Stimulated activated CD8-positive, alpha-beta memory T cell treated with anti-CD3 and anti-CD28 coated beads, Interleukin-7, amount 100 ng/mL, for 1 hour (primary cell): Measurements from ENCODE around the gene STRN3.

ENCODE experiments used
- DNase-seq, 2 donors: peaks; one replicate each; pipeline ENCODE4 v3.0.0-alpha.2; 2020; ENCODE audit warnings: low read depth in 2 of 2

STRN3 gene

GRCh38 chr14:30873308-30874119 lies 152.7 kb downstream of the STRN3 start:
- no peak for DNase-seq

- no peak for DNase-seq
These were observed 153.6 kb downstream of the STRN3 start for GRCh38 chr14:30872602-30873001.

- DNase-seq, result no peak
These were observed 156.5 kb downstream of the STRN3 start for GRCh38 chr14:30869551-30870155.

GRCh38 chr14:30868736-30869135 lies 157.4 kb downstream of the STRN3 start:
- DNase-seq, result no peak

GRCh38 chr14:30864934-30865333 lies 161.2 kb downstream of the STRN3 start:
- no peak for DNase-seq

- no peak for DNase-seq
These were observed 165.0 kb downstream of the STRN3 start for GRCh38 chr14:30861200-30861599.

- DNase-seq, result no peak
These were observed 170.7 kb downstream of the STRN3 start for GRCh38 chr14:30855345-30856037.

GRCh38 chr14:30854492-30854891 lies 171.7 kb downstream of the STRN3 start:
- DNase-seq, result no peak

GRCh38 chr14:30853946-30854345 lies 172.2 kb downstream of the STRN3 start:
- no peak for DNase-seq

- no peak for DNase-seq
These were observed 176.2 kb downstream of the STRN3 start for GRCh38 chr14:30849983-30850382.

GRCh38 chr14:30849354-30849753 lies 176.8 kb downstream of the STRN3 start:
- DNase-seq, result no peak

GRCh38 chr14:30848449-30849240 lies 177.5 kb downstream of the STRN3 start:
- no peak for DNase-seq
